NCI-H1092 (cell line): ENCODE results near the gene PHAF1.
A peak's percentile ranks its signal among the peaks of the same experiment; 100 is the strongest.

Source experiments
- DNase-seq: peaks from one replicate; lab custom pipeline; 2025; lab: John Stamatoyannopoulos, UW

Gene PHAF1

GRCh38 chr16:67163164-67163998 lies 53.6 kb downstream of the PHAF1 start:
- DNase-seq: peak; percentile 76

- no peak for DNase-seq
These were observed 54.3 kb downstream of the PHAF1 start for GRCh38 chr16:67163999-67164558.

DNA sequence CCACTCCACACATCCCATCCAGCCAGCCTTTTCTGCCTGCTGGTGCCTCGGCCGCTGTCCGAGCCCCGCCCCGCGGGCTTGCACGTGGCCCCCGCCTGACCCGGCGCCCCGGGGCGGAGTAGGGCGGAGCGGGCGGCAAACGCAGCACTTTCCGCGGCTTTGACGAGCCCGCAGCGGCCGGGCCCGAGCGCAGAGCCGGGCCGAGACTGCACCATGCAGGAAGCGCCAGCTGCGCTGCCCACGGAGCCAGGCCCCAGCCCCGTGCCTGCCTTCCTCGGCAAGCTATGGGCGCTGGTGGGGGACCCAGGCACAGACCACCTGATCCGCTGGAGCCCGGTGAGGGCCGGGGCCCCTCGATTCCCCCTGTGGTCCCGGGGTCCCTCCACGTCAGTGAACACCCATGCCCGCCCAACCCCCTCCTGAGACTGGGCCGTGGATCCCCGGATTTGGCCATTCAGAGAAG lies 54.9 kb downstream of the PHAF1 start, which contains the start of gene HSF4:
HSF4 (plus strand) TSS at position 147 of the 463 bp plus-strand sequence; CDS start at position 214, 67 bp downstream.
- no peak for DNase-seq

DNA sequence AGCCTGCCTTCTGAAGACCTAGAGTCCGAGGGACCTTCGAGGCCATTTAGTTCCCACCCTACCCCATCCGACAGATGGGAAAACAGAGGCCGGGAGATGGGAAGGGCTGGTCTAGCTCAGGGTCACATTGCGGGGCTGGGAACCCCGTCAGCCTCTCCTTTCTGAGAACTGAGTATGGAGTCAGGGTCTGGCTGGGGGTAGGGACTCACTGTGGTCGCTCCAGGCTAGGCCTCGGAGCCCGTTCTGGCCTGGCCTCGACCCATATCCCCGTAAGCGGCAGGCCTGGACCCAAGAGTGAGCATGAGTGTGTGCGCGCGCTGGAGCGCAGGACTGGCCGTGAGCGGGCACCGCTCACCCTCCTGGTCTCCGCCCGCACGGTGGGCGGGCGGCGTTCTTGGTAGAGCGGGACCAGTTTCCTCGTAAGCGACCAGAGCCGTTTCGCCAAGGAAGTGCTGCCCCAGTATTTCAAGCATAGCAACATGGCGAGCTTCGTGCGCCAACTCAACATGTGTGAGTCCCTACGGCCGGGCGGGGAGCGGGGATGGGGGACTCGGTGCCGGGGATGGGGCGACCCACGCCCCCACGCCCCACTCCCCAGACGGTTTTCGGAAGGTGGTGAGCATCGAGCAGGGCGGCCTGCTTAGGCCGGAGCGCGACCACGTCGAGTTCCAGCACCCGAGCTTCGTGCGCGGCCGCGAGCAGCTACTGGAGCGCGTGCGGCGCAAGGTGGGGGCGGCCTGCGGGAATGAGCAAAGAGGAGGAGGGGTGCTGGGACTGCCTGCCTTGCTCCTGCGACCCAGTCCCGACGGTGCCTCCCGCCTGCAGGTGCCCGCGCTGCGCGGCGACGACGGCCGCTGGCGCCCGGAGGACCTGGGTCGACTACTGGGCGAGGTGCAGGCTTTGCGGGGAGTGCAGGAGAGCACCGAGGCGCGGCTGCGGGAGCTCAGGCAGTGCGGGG lies 55.7 kb downstream of the PHAF1 start:
- DNase-seq: no peak

GRCh38 chr16:67166110-67166547 lies 56.4 kb downstream of the PHAF1 start:
- DNase-seq: no peak

GRCh38 chr16:67166598-67167168 lies 56.9 kb downstream of the PHAF1 start:
- no peak for DNase-seq

DNA sequence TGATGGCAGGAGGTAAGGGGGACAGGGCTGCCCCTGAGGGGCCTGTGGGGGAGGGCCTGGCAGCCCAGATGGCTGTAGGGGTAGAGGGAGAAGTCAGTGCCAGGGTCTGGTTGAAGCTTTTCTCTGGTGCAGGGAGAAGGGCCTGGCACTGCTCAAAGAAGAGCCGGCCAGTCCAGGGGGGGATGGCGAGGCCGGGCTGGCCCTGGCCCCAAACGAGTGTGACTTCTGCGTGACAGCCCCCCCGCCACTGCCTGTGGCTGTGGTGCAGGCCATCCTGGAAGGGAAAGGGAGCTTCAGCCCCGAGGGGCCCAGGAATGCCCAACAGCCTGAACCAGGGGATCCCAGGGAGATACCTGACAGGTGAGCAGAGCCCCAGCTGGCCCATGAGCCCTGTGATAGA lies 57.8 kb downstream of the PHAF1 start:
- no peak for DNase-seq

DNA sequence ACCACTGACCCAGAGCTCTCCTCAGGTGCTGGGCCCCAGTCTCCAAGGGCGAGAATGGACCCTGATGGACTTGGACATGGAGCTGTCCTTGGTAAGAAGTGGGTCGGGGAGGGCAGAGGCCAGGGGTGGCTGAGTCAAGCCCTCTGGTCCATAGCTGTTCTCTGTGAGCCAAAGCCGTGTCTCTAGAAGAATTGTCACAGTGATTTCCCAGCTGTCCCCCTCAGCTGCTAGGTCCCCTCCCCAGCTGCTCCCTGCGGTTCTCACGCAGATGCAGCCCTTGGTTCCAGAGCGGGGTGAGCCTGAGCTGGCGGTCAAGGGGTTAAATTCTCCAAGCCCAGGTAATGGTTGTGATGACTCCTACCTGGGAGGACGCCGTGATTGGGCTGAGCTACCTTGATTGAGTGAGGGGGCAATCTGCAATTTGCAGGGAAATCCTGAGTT lies 59.3 kb downstream of the PHAF1 start:
- DNase-seq: no peak

GRCh38 chr16:67169642-67170167 lies 60.0 kb downstream of the PHAF1 start:
- no peak for DNase-seq

GRCh38 chr16:67170168-67170948 lies 60.6 kb downstream of the PHAF1 start, which contains the start of gene NOL3:
TSS of gene NOL3 (plus strand) at chr16:67170538.
- no peak for DNase-seq

GRCh38 chr16:67170949-67171649 lies 61.4 kb downstream of the PHAF1 start:
- no peak for DNase-seq

GRCh38 chr16:67173323-67173722 lies 63.6 kb downstream of the PHAF1 start:
- no peak for DNase-seq

DNA sequence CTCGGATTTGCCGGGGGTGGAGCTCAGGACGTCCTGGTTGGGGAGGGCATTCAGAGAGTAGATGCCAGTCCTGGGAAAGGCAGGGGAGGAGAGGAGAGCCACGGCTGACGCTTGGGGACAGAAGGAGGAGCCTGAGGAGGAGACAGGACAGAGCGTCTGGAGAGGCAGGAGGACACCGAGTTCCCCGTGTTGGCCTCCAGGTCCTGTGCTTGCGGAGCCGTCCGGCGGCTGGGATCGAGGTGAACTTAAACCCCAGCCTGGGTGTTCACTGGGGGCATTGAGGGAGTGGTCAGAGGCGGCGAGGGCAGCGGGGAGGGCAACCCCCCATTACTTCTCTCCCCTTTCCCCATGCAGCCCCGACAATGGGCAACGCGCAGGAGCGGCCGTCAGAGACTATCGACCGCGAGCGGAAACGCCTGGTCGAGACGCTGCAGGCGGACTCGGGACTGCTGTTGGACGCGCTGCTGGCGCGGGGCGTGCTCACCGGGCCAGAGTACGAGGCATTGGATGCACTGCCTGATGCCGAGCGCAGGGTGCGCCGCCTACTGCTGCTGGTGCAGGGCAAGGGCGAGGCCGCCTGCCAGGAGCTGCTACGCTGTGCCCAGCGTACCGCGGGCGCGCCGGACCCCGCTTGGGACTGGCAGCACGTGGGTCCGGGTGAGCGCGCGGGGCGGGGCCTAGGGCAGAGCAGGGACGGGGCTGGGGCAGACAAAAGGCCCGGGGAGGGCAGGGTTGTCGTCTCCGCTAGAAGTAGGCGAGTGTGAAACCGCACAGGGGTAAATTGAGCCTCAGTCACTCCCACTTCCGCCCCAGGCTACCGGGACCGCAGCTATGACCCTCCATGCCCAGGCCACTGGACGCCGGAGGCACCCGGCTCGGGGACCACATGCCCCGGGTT lies 64.3 kb downstream of the PHAF1 start:
- peak; percentile 52 for DNase-seq

DNA sequence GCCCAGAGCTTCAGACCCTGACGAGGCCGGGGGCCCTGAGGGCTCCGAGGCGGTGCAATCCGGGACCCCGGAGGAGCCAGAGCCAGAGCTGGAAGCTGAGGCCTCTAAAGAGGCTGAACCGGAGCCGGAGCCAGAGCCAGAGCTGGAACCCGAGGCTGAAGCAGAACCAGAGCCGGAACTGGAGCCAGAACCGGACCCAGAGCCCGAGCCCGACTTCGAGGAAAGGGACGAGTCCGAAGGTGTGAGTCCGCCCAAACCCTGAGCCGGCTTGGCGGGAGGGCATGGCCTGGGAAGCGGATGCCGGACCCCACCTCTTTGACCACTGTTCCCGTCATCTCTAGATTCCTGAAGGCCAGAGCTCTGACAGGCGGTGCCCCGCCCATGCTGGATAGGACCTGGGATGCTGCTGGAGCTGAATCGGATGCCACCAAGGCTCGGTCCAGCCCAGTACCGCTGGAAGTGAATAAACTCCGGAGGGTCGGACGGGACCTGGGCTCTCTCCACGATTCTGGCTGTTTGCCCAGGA lies 65.0 kb downstream of the PHAF1 start:
- no peak for DNase-seq

DNA sequence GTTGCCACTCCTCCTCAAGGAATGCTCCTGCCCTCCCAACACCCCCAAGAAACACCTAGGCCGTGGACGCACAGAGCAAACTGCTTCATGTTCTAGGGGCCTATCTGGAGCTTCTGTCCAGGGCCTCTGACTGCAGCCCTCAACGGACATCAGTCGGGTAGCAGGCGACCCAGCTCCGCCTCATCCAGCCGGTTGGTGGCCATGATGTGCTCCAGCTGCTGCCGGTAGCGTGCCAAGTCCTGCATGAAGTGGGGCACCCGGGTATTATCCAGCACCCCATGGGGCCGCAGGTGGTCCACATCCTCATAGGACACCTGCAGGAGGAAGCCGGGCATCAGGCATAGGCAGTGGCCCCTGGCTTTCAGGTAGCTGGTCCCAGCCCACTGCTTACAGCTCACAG lies 66.9 kb downstream of the PHAF1 start:
- DNase-seq: no peak

DNA sequence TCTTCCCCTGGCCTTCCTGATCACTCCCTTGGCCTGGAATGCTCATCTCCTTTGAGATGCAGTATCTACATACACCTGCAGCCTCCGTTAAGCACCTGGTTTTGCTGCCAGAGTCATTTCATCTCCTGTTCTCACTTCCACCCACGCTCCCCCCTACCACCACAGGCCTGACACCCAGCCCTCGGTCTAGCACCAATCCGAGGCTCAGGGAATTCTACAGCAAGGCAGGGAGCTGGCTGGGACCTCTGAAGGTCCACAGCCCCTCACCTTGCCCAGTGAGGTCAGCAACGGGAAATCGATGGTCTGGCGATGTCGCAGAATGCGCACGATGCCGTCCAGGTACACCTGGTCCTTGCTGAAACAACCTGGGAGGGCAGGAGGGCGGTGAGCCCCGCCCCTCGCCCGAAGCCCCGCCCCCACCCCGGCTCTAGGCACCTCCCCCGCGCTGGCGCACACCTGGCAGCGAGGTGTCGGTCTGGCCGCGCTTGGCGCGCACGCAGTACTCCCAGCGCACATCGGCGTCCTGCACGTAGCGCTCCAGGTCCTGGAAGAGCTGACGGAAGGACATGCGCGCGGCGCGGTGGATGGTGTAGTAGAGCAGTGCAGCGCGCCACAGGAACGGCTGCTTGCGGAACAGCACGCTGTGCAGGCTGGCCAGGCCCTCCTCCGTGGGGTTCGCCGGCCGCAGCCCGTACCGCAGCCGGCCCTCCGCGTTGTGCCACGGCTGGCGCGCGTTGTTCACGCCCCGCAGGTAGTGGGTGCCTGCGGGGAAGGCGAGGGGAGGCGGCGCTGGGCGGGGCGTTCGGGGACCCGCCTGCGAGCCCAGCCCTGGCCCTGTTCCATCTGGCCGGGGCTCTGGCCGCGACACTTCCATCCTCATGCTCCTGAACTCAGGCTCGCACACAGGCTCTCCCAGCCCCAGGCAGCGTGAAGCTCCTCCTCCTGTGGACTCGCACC lies 68.3 kb downstream of the PHAF1 start:
- peak; percentile 72 for DNase-seq

DNA sequence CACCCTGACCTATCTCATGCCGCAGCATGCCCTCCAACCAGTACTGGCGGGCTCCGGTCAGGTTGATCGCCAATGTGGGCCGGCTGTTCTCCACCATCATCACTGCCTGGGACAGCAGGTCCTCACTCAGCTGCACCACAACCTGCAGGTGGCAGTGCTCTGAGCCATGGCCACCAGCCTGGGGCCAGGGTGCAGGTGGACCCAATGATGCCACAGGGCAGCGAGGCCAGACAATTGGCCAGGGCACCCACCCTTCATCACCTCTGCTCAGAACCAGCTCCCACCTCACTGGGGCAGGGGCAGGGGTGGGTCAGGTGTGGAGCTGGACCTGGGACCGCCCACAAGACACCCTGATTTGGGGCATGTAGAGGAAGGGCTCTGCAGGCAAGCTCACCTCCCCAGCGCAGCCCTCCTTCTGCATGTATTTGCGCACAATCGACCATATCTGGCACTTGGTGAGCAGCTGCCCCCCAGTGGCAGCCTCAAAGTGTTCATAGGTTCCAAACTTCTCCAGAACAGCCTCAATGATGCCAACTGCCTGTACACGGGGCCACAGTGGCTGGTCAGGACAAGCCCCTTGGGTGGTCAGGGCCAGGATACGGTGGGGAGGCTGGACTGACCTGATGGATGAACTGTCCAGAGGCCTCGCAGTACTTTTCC lies 69.8 kb downstream of the PHAF1 start:
- DNase-seq: no peak
